Measurements from ENCODE around the gene SHOX.
"Not testable (repeated sequence)": the region's sequence is repeated elsewhere in the genome, so short reads cannot be mapped to it uniquely, and the experiment has no call there.

The SHOX gene

DNA sequence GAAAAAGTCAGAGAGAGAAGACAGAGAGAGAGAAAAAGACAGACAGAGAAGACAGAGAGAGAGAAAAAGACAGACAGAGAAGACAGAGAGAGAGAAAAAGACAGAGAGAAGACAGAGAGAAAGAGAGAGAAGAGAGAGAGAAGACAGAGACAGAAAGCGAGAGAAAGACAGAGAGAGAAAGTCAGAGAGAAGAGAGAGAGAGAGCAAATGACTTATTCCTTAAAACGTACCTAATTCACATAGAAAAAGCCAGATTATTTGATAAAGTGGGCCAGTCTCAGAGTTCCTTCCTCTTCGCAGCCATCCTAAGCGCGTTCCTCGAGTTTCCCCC is 7.4 kb upstream of the SHOX start:
- Histone ChIP-seq H3K36me3 (ENCODE audit: control insufficient read depth in 1 of 2, insufficient read depth in 2 of 2, low read length in 2 of 2) (no peaks in the 10 kb centered on the region), H3K27me3 (ENCODE audit: low read depth, low read length) (peaks cover 5% of the 10 kb centered on the region), H3K4me3 (ENCODE audit: low read depth in 1 of 2, low read length in 2 of 2) (no peak overlapping the region), H3K4me1 (ENCODE audit: control insufficient read depth in 1 of 2, insufficient read depth in 2 of 2, low read length in 2 of 2) (peaks cover 0 to 9% of the 10 kb centered on the region in 2 donors), H3K9me3 (ENCODE audit: control insufficient read depth in 1 of 2, low read length in 2 of 2) (no peaks in the 10 kb centered on the region), H3K27ac (ENCODE audit: low read length) (no peak overlapping the region)

DNA sequence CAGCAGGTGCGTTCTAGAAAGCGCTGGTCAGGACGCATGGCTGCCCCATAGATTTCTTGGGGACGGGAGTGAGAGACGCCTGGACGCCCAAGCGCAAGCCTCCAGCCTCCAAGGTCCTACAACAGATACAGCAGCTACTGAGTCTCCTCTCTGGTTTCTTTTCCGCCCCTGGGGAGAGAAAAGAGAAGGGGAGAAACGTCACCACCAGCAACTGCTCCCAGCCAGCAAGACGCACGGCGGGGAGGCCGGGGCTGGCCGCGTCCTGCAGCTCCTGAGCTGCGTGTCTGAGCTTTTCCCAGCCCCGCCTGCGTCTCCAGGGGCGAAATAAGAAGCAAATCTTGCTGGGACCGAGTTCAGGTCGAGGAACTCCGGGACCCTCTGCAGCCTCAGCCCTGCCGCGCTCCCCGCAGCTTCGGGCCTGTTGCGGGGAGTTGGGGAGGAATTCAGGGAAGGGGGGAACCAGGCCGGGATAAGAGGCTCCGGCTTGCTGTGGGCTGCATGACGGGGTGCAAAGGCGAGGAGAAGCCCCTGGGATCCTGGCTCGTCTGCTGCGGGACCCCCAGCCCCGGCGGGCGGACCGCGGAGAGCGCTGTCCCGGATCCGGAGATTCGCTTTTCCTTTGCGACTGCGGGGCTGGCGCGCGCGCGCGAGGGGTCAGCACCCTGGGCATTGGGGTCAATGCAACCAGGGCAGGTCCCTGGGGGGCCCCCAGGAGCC is 6.8 kb upstream of the SHOX start:
- Histone ChIP-seq H3K36me3 (ENCODE audit: control insufficient read depth in 1 of 2, insufficient read depth in 2 of 2, low read length in 2 of 2) (no peaks in the 10 kb centered on the region), H3K9me3 (ENCODE audit: control insufficient read depth in 1 of 2, low read length in 2 of 2) (no peaks in the 10 kb centered on the region), H3K27ac (ENCODE audit: low read length) (no peak overlapping the region), H3K27me3 (ENCODE audit: low read depth, low read length) (peaks cover 5% of the 10 kb centered on the region), H3K4me3 (ENCODE audit: low read depth in 1 of 2, low read length in 2 of 2) (peak overlapping the region in 1 of 2 donors; percentile 35), H3K4me1 (ENCODE audit: control insufficient read depth in 1 of 2, insufficient read depth in 2 of 2, low read length in 2 of 2) (peaks cover 0 to 9% of the 10 kb centered on the region in 2 donors)

DNA sequence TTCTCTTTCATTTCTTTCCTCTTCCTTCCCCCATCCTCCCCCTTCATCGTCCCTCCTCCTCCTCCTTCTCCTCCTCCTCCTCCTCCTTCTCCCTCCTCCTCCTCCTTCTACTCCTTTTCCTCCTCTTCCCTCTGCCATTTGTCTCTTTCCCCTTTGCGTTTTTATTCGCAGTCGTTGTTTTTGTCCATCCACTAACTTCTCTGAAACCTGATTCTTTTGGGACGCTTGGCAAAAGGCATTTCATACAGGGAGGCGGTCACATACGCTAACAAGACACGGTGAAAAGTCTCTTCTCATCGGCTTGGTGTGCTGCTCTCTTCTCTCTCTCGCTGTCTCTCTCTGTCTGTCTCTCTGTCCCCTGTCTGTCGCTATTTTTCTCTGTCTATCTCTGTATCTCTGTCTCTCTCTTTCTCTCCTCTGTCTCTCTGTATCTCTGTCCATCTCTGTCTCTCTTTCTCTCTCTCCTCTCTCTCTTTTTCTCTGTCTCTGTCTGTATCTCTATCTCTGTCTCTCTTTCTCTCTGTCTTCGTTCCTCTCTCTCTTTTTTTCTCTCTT is 5.4 kb upstream of the SHOX start:
- no peak overlapping the region for H3K27ac ChIP-seq (ENCODE audit: low read length)
- no peaks in the 10 kb centered on the region for H3K36me3 ChIP-seq (ENCODE audit: control insufficient read depth in 1 of 2, insufficient read depth in 2 of 2, low read length in 2 of 2)
- peaks cover 0 to 10% of the 10 kb centered on the region in 2 donors for H3K4me1 ChIP-seq (ENCODE audit: control insufficient read depth in 1 of 2, insufficient read depth in 2 of 2, low read length in 2 of 2)
- peaks cover 5% of the 10 kb centered on the region for H3K27me3 ChIP-seq (ENCODE audit: low read depth, low read length)
- no peak overlapping the region for H3K4me3 ChIP-seq (ENCODE audit: low read depth in 1 of 2, low read length in 2 of 2)
- no peaks in the 10 kb centered on the region for H3K9me3 ChIP-seq (ENCODE audit: control insufficient read depth in 1 of 2, low read length in 2 of 2)

DNA sequence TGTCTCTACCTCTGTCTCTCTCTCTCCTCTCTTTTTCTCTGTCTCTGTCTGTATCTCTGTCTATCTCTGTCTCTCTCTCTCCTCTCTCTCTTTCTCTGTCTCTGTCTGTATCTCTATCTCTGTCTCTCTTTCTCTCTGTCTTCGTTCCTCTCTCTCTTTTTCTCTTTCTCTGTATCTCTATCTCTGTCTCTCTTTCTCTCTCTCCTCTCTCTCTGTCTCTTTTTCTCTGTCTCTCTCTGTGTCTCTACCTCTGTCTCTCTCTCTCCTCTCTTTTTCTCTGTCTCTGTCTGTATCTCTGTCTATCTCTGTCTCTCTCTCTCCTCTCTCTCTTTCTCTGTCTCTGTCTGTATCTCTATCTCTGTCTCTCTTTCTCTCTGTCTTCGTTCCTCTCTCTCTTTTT is 4.5 kb upstream of the SHOX start:
- H3K27me3 ChIP-seq (ENCODE audit: low read depth, low read length); H3K9me3 ChIP-seq (ENCODE audit: control insufficient read depth in 1 of 2, low read length in 2 of 2); H3K4me3 ChIP-seq (ENCODE audit: low read depth in 1 of 2, low read length in 2 of 2); H3K27ac ChIP-seq (ENCODE audit: low read length); H3K36me3 ChIP-seq (ENCODE audit: control insufficient read depth in 1 of 2, insufficient read depth in 2 of 2, low read length in 2 of 2): not testable (repeated sequence)
- peaks cover 0 to 18% of the 10 kb centered on the region in 2 donors for H3K4me1 ChIP-seq (ENCODE audit: control insufficient read depth in 1 of 2, insufficient read depth in 2 of 2, low read length in 2 of 2)

DNA sequence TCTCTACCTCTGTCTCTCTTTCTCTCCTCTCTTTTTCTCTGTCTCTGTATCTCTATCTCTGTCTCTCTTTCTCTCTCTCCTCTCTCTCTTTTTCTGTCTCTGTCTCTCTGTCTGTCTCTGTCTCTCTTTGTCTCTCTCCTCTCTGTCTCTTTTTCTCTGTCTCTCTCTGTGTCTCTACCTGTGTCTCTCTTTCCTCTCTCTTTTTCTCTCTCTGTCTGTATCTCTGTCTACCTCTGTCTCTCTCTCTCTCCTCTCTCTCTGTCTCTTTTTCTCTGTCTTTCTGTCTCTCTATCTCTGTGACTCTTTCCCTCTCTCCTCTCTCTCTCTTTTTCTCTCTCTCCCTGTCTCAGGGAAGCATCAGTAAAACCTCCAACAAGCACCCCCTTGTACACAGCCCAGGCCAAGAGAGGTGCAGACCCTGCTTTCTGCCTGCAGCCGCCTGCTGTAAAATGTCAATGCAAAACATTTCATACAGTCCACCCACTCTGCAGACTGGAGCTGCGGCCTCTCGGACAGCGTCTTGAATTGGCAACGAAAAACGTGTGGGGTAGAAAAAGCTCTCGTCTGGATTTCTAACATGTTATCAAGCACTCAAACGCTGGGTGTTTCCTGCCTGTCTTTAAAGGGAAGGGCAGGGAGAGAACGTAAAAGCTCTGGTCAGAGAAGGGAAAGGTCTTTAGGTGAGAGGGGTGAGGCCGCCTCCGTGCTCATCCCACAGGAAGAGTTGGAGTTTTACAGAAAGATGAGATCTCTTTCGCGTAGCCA is 3.7 kb upstream of the SHOX start:
- H3K9me3 ChIP-seq (ENCODE audit: control insufficient read depth in 1 of 2, low read length in 2 of 2): no peaks in the 10 kb centered on the region
- no peak overlapping the region for H3K4me3 ChIP-seq (ENCODE audit: low read depth in 1 of 2, low read length in 2 of 2)
- H3K4me1 ChIP-seq (ENCODE audit: control insufficient read depth in 1 of 2, insufficient read depth in 2 of 2, low read length in 2 of 2): peaks cover 0 to 20% of the 10 kb centered on the region in 2 donors
- peaks cover 5% of the 10 kb centered on the region for H3K27me3 ChIP-seq (ENCODE audit: low read depth, low read length)
- H3K36me3 ChIP-seq (ENCODE audit: control insufficient read depth in 1 of 2, insufficient read depth in 2 of 2, low read length in 2 of 2): no peaks in the 10 kb centered on the region
- no peak overlapping the region for H3K27ac ChIP-seq (ENCODE audit: low read length)

DNA sequence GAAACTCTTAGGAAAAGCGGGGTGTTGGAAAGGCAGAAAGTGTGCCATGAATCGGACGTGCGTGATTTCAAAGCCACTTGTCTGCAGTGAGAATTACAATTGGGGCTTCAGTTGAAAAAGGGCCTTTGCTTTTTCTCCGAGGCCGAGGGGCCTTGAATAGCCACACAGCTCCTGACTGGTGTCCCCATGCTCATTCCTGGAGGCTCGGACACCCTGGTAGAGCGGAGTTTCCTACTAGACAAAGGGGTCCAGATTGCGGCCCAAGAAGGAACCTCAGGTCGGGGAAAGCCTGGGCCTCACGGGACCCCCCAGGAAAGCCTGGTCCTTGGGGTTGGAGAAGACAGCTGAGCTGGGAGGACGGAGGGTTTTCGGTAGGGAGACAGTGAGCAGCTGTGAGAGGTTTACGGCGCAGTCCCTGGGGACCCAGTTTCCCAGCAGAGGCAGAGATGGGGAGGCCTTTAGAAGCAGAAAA is 3.0 kb upstream of the SHOX start:
- Histone ChIP-seq H3K4me3 (ENCODE audit: low read depth in 1 of 2, low read length in 2 of 2) (no peak overlapping the region), H3K27me3 (ENCODE audit: low read depth, low read length) (no peaks in the 10 kb centered on the region), H3K27ac (ENCODE audit: low read length) (no peak overlapping the region), H3K36me3 (ENCODE audit: control insufficient read depth in 1 of 2, insufficient read depth in 2 of 2, low read length in 2 of 2) (no peaks in the 10 kb centered on the region), H3K9me3 (ENCODE audit: control insufficient read depth in 1 of 2, low read length in 2 of 2) (no peaks in the 10 kb centered on the region), H3K4me1 (ENCODE audit: control insufficient read depth in 1 of 2, insufficient read depth in 2 of 2, low read length in 2 of 2) (peaks cover 0 to 20% of the 10 kb centered on the region in 2 donors)

DNA sequence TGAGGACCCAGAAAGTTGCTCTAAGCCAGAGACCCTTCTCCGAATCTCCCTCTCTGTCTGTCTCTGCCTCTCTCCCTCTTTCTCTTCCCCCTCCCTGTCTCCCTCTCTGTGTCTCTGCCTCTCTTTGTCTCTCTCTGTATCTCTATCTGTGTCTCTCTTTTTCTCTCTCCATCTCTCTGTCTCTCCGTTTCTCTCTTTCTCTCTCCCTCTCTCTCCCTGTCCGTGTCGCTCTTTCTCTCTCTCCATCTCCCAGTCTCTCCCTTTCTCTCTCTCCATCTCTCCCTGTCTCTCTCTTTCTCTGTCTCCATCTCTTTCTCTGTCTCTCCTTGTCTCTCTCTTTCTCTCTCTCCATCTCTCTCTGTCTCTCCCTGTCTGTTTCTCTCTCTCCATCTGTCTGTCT is 2.6 kb upstream of the SHOX start:
- Histone ChIP-seq H3K36me3 (ENCODE audit: control insufficient read depth in 1 of 2, insufficient read depth in 2 of 2, low read length in 2 of 2) (no peaks in the 10 kb centered on the region), H3K9me3 (ENCODE audit: control insufficient read depth in 1 of 2, low read length in 2 of 2) (no peaks in the 10 kb centered on the region), H3K4me1 (ENCODE audit: control insufficient read depth in 1 of 2, insufficient read depth in 2 of 2, low read length in 2 of 2) (peaks cover 0 to 20% of the 10 kb centered on the region in 2 donors), H3K27me3 (ENCODE audit: low read depth, low read length) (no peaks in the 10 kb centered on the region), H3K4me3 (ENCODE audit: low read depth in 1 of 2, low read length in 2 of 2) (no peak overlapping the region), H3K27ac (ENCODE audit: low read length) (no peak overlapping the region)

DNA sequence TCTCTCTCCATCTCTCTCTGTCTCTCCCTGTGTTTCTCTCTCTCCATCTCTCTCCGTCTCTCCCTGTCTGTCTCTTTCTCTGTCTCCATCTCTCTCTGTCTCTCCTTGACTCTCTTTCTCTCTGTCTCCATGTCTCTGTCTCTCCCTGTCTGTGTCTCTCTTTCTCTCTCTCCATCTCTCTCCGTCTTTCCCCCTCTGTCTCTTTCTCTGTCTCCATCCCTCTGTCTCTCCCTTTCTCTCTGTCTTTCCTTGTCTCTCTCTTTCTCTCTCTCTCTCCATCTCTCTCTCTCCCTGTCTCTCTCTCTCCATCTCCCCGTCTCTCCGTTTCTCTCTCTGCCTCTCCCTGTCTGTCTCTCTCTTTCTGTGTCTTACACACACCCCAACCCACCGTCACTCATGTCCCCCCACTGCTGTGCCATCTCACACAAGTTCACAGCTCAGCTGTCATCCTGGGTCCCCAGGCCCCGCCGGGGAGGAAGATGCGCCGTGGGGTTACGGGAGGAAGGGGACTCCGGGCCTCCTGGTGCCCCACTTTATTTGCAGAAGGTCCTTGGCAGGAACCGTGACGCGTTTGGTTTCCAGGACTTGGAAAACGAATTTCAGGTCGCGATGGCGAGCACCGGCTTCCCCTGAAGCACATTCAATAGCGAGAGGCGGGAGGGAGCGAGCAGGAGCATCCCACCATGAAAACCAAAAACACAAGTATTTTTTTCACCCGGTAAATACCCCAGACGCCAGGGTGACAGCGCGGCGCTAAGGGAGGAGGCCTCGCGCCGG is 1.2 kb upstream of the SHOX start:
- Histone ChIP-seq H3K4me1 (ENCODE audit: control insufficient read depth in 1 of 2, insufficient read depth in 2 of 2, low read length in 2 of 2) (peaks cover 0 to 12% of the 10 kb centered on the region in 2 donors), H3K27me3 (ENCODE audit: low read depth, low read length) (no peaks in the 10 kb centered on the region), H3K4me3 (ENCODE audit: low read depth in 1 of 2, low read length in 2 of 2) (no peak overlapping the region), H3K36me3 (ENCODE audit: control insufficient read depth in 1 of 2, insufficient read depth in 2 of 2, low read length in 2 of 2) (no peaks in the 10 kb centered on the region), H3K27ac (ENCODE audit: low read length) (no peak overlapping the region), H3K9me3 (ENCODE audit: control insufficient read depth in 1 of 2, low read length in 2 of 2) (no peaks in the 10 kb centered on the region)

DNA sequence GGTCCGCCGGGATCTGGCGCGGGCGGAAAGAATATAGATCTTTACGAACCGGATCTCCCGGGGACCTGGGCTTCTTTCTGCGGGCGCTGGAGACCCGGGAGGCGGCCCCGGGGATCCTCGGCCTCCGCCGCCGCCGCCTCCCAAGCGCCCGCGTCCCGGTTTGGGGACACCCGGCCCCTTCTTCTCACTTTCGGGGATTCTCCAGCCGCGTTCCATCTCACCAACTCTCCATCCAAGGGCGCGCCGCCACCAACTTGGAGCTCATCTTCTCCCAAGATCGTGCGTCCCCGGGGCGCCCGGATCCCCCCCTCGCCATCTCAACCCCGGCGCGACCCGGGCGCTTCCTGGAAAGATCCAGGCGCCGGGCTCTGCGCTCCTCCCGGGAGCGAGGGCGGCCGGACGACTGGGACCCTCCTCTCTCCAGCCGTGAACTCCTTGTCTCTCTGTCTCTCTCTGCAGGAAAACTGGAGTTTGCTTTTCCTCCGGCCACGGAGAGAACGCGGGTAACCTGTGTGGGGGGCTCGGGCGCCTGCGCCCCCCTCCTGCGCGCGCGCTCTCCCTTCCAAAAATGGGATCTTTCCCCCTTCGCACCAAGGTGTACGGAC is 482 bp upstream of the SHOX start:
- Histone ChIP-seq H3K36me3 (ENCODE audit: control insufficient read depth in 1 of 2, insufficient read depth in 2 of 2, low read length in 2 of 2) (no peaks in the 10 kb centered on the region), H3K9me3 (ENCODE audit: control insufficient read depth in 1 of 2, low read length in 2 of 2) (no peaks in the 10 kb centered on the region), H3K27me3 (ENCODE audit: low read depth, low read length) (no peaks in the 10 kb centered on the region), H3K4me3 (ENCODE audit: low read depth in 1 of 2, low read length in 2 of 2) (no peak overlapping the region), H3K27ac (ENCODE audit: low read length) (no peak overlapping the region), H3K4me1 (ENCODE audit: control insufficient read depth in 1 of 2, insufficient read depth in 2 of 2, low read length in 2 of 2) (peaks cover 0 to 11% of the 10 kb centered on the region in 2 donors)

DNA sequence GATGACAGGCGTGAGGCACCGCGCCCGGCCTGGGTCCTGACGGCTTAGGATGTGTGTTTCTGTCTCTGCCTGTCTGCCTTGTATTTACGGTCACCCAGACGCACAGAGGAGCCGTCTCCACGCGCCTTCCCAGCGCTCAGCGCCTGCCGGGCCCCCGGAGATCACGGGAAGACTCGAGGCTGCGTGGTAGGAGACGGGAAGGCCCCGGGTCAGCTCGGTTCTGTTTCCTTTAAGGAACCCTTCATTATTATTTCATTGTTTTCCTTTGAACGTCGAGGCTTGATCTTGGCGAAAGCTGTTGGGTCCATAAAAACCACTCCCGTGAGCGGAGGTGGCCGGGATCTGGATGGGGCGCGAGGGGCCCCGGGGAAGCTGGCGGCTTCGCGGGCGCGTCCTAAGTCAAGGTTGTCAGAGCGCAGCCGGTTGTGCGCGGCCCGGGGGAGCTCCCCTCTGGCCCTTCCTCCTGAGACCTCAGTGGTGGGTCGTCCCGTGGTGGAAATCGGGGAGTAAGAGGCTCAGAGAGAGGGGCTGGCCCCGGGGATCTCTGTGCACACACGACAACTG is 1.3 kb downstream of the SHOX start:
- H3K4me1 ChIP-seq (ENCODE audit: control insufficient read depth in 1 of 2, insufficient read depth in 2 of 2, low read length in 2 of 2): peaks cover 0 to 11% of the 10 kb centered on the region in 2 donors

More for the DNA sequence above, 1.3 kb downstream of the SHOX start:
- no peak overlapping the region for H3K4me3 ChIP-seq (ENCODE audit: low read depth in 1 of 2, low read length in 2 of 2)
- H3K9me3 ChIP-seq (ENCODE audit: control insufficient read depth in 1 of 2, low read length in 2 of 2): no peaks in the 10 kb centered on the region
- H3K27ac ChIP-seq (ENCODE audit: low read length): no peak overlapping the region
- no peaks in the 10 kb centered on the region for H3K36me3 ChIP-seq (ENCODE audit: control insufficient read depth in 1 of 2, insufficient read depth in 2 of 2, low read length in 2 of 2)
- peaks cover 7% of the 10 kb centered on the region for H3K27me3 ChIP-seq (ENCODE audit: low read depth, low read length)
